Mesodermal cell (in vitro differentiated cells): ENCODE measurements around the gene JAKMIP1.

Experiments used
- H3K27ac ChIP-seq: 2 replicates; pipeline ENCODE4 v1.7.0; 2013; ENCODE audit warnings: mild to moderate bottlenecking, low read depth, low read length, moderate library complexity; ENCODE audit not compliant: severe bottlenecking
- H3K36me3 ChIP-seq: 2 replicates; pipeline ENCODE4 v1.7.1; 2013; ENCODE audit warnings: mild to moderate bottlenecking, low read length, moderate library complexity; ENCODE audit not compliant: control insufficient read depth, insufficient read depth
- H3K4me1 ChIP-seq: one replicate; pipeline ENCODE4 v1.7.1; 2013; ENCODE audit warnings: mild to moderate bottlenecking, low read length; ENCODE audit not compliant: insufficient read depth, control insufficient read depth, poor library complexity, severe bottlenecking
- H3K4me3 ChIP-seq: 2 replicates; pipeline ENCODE4 v1.7.0; 2013; ENCODE audit warnings: low read length, control low read depth, mild to moderate bottlenecking; ENCODE audit not compliant: insufficient read depth, poor library complexity, severe bottlenecking; ENCODE audit errors: extremely low read depth
- H3K9me3 ChIP-seq: 2 replicates; pipeline ENCODE4 v1.7.1; 2013; ENCODE audit warnings: mild to moderate bottlenecking, low read length, moderate library complexity; ENCODE audit not compliant: control insufficient read depth
- WGBS, 2 experiments: methylation state at CpG; one replicate each; pipeline ENCODE4 v1.1.5; 2013; ENCODE audit warnings: missing lambda C conversion rate in 2 of 2; ENCODE audit not compliant: insufficient coverage in 2 of 2; 5-methylcytosine and 5-hydroxymethylcytosine counted together

JAKMIP1 gene

GRCh38 chr4:6090931-6091330 lies 109.4 kb downstream of the JAKMIP1 start:
- WGBS, 2 experiments: 71 to 89% methylated on average over 1 to 2 of the region's 3 CpGs
- Histone ChIP-seq H3K9me3 (no peaks in the 10 kb centered on the region), H3K36me3 (no peaks in the 10 kb centered on the region), H3K4me1 (no peaks in the 10 kb centered on the region), H3K27ac (no peak overlapping the region), H3K4me3 (no peak overlapping the region)

- H3K9me3 ChIP-seq: peaks cover 2% of the 10 kb centered on the region
- H3K4me3 ChIP-seq: no peak overlapping the region
- 100% methylated on average over 2 of the region's 2 CpGs for WGBS, 2 experiments
- no peak overlapping the region for H3K27ac ChIP-seq
- no peaks in the 10 kb centered on the region for H3K4me1 ChIP-seq
- no peaks in the 10 kb centered on the region for H3K36me3 ChIP-seq
These were observed 111.4 kb downstream of the JAKMIP1 start for GRCh38 chr4:6088950-6089349.

GRCh38 chr4:6087669-6088341 lies 112.5 kb downstream of the JAKMIP1 start:
- no peaks in the 10 kb centered on the region for H3K36me3 ChIP-seq
- H3K27ac ChIP-seq: no peak overlapping the region
- no peaks in the 10 kb centered on the region for H3K4me1 ChIP-seq
- 63 to 78% methylated on average over 4 of the region's 7 CpGs for WGBS, 2 experiments
- peaks cover 2% of the 10 kb centered on the region for H3K9me3 ChIP-seq
- no peak overlapping the region for H3K4me3 ChIP-seq

GRCh38 chr4:6086846-6087245 lies 113.5 kb downstream of the JAKMIP1 start:
- no peak overlapping the region for H3K27ac ChIP-seq
- 83 to 92% methylated on average over 3 of the region's 3 CpGs for whole genome bisulfite sequencing, 2 experiments
- no peaks in the 10 kb centered on the region for H3K36me3 ChIP-seq
- no peaks in the 10 kb centered on the region for H3K4me1 ChIP-seq
- peaks cover 2% of the 10 kb centered on the region for H3K9me3 ChIP-seq
- H3K4me3 ChIP-seq: no peak overlapping the region

- H3K4me1 ChIP-seq: no peaks in the 10 kb centered on the region
- no peak overlapping the region for H3K4me3 ChIP-seq
- H3K27ac ChIP-seq: no peak overlapping the region
- H3K36me3 ChIP-seq: no peaks in the 10 kb centered on the region
- peaks cover 2% of the 10 kb centered on the region for H3K9me3 ChIP-seq
- 87 to 93% methylated on average over 14 to 18 of the region's 18 CpGs for WGBS, 2 experiments
These were observed 114.4 kb downstream of the JAKMIP1 start for GRCh38 chr4:6085691-6086628.

GRCh38 chr4:6085028-6085690 lies 115.2 kb downstream of the JAKMIP1 start:
- H3K4me1 ChIP-seq: no peaks in the 10 kb centered on the region
- H3K27ac ChIP-seq: no peak overlapping the region
- no peaks in the 10 kb centered on the region for H3K36me3 ChIP-seq
- H3K4me3 ChIP-seq: no peak overlapping the region
- WGBS, 2 experiments: 93 to 94% methylated on average over 8 to 11 of the region's 16 CpGs
- H3K9me3 ChIP-seq: peaks cover 2% of the 10 kb centered on the region

- Histone ChIP-seq H3K4me1 (no peaks in the 10 kb centered on the region), H3K4me3 (no peak overlapping the region), H3K9me3 (peaks cover 2% of the 10 kb centered on the region), H3K36me3 (no peaks in the 10 kb centered on the region), H3K27ac (no peak overlapping the region)
- 85 to 90% methylated on average over 11 to 12 of the region's 12 CpGs for WGBS, 2 experiments
These were observed 120.4 kb downstream of the JAKMIP1 start for GRCh38 chr4:6079965-6080364.

- Histone ChIP-seq H3K4me1 (no peaks in the 10 kb centered on the region), H3K36me3 (no peaks in the 10 kb centered on the region), H3K4me3 (no peak overlapping the region), H3K27ac (no peak overlapping the region), H3K9me3 (no peaks in the 10 kb centered on the region)
- 94 to 95% methylated on average over 6 to 7 of the region's 7 CpGs for WGBS, 2 experiments
These were observed 121.8 kb downstream of the JAKMIP1 start for GRCh38 chr4:6078560-6078959.

- no peak overlapping the region for H3K4me3 ChIP-seq
- H3K27ac ChIP-seq: no peak overlapping the region
- WGBS, 2 experiments: no CpG with 5 or more reads among the region's 1 CpG
- H3K9me3 ChIP-seq: no peaks in the 10 kb centered on the region
- no peaks in the 10 kb centered on the region for H3K36me3 ChIP-seq
- no peaks in the 10 kb centered on the region for H3K4me1 ChIP-seq
These were observed 124.0 kb downstream of the JAKMIP1 start for GRCh38 chr4:6076391-6076790.

- Histone ChIP-seq H3K9me3 (no peaks in the 10 kb centered on the region), H3K4me1 (no peaks in the 10 kb centered on the region), H3K4me3 (no peak overlapping the region), H3K27ac (no peak overlapping the region), H3K36me3 (no peaks in the 10 kb centered on the region)
- 93 to 94% methylated on average over 3 to 6 of the region's 6 CpGs for WGBS, 2 experiments
These were observed 125.6 kb downstream of the JAKMIP1 start for GRCh38 chr4:6074758-6075157.
